GM12874 (cell line): Measurements from ENCODE around the gene NOD2.

Source experiments
- CTCF ChIP-seq: IDR thresholded peaks from 2 replicates; pipeline ENCODE4 v1.5.1; 2011; ENCODE audit warnings: low read depth, mild to moderate bottlenecking, control low read depth, low read length, moderate library complexity; ENCODE audit not compliant: insufficient read depth

NOD2 gene

GRCh38 chr16:50708373-50709060 lies 15.1 kb downstream of the NOD2 start:
- no peak for TF ChIP-seq CTCF

GRCh38 chr16:50709061-50709684 lies 15.8 kb downstream of the NOD2 start:
- TF ChIP-seq CTCF: no peak

GRCh38 chr16:50709980-50710379 lies 16.6 kb downstream of the NOD2 start:
- no peak for TF ChIP-seq CTCF

GRCh38 chr16:50711040-50711439 lies 17.6 kb downstream of the NOD2 start:
- no peak for TF ChIP-seq CTCF

GRCh38 chr16:50711862-50712559 lies 18.6 kb downstream of the NOD2 start:
- TF ChIP-seq CTCF: no peak

GRCh38 chr16:50712560-50712898 lies 19.1 kb downstream of the NOD2 start:
- no peak for TF ChIP-seq CTCF

- no peak for TF ChIP-seq CTCF
Observed at GRCh38 chr16:50712956-50713355, 19.6 kb downstream of the NOD2 start.
